Ishikawa (cell line): ENCODE data around the gene LY6G5B.

Source experiments
- CEBPB ChIP-seq: IDR thresholded peaks from 2 replicates; pipeline ENCODE4 v1.6.1; 2012
- CREB1 ChIP-seq: IDR thresholded peaks from 2 replicates; pipeline ENCODE4 v1.6.1; 2012; ENCODE audit warnings: low read depth
- EGR1 ChIP-seq: IDR thresholded peaks from 2 replicates; pipeline ENCODE4 v1.6.1; 2012
- EP300 ChIP-seq: IDR thresholded peaks from 2 replicates; pipeline ENCODE4 v1.6.1; 2012; ENCODE audit warnings: borderline replicate concordance
- FOXM1 ChIP-seq: IDR thresholded peaks from 2 replicates; pipeline ENCODE4 v1.6.1; 2012; ENCODE audit warnings: low read depth, borderline replicate concordance
- NFIC ChIP-seq: IDR thresholded peaks from 2 replicates; pipeline ENCODE4 v1.6.1; 2012
- RAD21 ChIP-seq: IDR thresholded peaks from 2 replicates; pipeline ENCODE4 v1.6.1; 2012; ENCODE audit warnings: low read depth
- TAF1 ChIP-seq: IDR thresholded peaks from 2 replicates; pipeline ENCODE4 v1.6.1; 2012; ENCODE audit warnings: low read depth, mild to moderate bottlenecking
- TCF12 ChIP-seq: IDR thresholded peaks from 2 replicates; pipeline ENCODE4 v1.6.1; 2012; ENCODE audit warnings: low read depth
- YY1 ChIP-seq: IDR thresholded peaks from 2 replicates; pipeline ENCODE4 v1.6.1; 2012; ENCODE audit warnings: low read depth
- ZBTB7A ChIP-seq: IDR thresholded peaks from 2 replicates; pipeline ENCODE4 v1.6.1; 2012; ENCODE audit warnings: low read depth
- TF ChIP-seq, protein P1 (sequence below): IDR thresholded peaks from 2 replicates; pipeline ENCODE4 v1.6.1; 2012; ENCODE audit warnings: low read depth, mild to moderate bottlenecking
- TF ChIP-seq, protein P2 (sequence below): IDR thresholded peaks from 2 replicates; pipeline ENCODE4 v1.6.1; 2012
- TF ChIP-seq, protein P3 (sequence below): IDR thresholded peaks from 2 replicates; pipeline ENCODE4 v1.6.1; 2012

Gene LY6G5B, protein sequence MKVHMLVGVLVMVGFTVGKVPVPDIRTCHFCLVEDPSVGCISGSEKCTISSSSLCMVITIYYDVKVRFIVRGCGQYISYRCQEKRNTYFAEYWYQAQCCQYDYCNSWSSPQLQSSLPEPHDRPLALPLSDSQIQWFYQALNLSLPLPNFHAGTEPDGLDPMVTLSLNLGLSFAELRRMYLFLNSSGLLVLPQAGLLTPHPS

DNA sequence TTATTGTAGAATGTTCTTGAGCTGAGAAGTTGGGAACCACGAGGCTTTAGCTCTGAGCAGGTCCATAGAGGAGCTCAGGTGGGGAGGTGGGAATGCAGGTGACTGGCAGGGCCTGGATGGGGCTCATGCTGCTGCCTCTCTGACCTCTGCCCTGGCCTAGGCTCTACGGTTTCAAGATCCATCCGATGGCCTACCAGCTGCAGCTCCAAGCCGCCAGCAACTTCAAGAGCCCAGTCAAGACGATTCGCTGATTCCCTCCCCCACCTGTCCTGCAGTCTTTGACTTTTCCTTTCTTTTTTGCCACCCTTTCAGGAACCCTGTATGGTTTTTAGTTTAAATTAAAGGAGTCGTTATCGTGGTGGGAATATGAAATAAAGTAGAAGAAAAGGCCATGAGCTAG lies at the start of gene LY6G5B:
LY6G5B (plus strand) TSS at position 301 of the 400 bp plus-strand sequence. CDS start 975 bp downstream, outside the sequence.
- no peak for TF ChIP-seq CREB1
- TF ChIP-seq, protein P1, sequence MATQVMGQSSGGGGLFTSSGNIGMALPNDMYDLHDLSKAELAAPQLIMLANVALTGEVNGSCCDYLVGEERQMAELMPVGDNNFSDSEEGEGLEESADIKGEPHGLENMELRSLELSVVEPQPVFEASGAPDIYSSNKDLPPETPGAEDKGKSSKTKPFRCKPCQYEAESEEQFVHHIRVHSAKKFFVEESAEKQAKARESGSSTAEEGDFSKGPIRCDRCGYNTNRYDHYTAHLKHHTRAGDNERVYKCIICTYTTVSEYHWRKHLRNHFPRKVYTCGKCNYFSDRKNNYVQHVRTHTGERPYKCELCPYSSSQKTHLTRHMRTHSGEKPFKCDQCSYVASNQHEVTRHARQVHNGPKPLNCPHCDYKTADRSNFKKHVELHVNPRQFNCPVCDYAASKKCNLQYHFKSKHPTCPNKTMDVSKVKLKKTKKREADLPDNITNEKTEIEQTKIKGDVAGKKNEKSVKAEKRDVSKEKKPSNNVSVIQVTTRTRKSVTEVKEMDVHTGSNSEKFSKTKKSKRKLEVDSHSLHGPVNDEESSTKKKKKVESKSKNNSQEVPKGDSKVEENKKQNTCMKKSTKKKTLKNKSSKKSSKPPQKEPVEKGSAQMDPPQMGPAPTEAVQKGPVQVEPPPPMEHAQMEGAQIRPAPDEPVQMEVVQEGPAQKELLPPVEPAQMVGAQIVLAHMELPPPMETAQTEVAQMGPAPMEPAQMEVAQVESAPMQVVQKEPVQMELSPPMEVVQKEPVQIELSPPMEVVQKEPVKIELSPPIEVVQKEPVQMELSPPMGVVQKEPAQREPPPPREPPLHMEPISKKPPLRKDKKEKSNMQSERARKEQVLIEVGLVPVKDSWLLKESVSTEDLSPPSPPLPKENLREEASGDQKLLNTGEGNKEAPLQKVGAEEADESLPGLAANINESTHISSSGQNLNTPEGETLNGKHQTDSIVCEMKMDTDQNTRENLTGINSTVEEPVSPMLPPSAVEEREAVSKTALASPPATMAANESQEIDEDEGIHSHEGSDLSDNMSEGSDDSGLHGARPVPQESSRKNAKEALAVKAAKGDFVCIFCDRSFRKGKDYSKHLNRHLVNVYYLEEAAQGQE, result no peak
- TF ChIP-seq RAD21, result no peak

DNA sequence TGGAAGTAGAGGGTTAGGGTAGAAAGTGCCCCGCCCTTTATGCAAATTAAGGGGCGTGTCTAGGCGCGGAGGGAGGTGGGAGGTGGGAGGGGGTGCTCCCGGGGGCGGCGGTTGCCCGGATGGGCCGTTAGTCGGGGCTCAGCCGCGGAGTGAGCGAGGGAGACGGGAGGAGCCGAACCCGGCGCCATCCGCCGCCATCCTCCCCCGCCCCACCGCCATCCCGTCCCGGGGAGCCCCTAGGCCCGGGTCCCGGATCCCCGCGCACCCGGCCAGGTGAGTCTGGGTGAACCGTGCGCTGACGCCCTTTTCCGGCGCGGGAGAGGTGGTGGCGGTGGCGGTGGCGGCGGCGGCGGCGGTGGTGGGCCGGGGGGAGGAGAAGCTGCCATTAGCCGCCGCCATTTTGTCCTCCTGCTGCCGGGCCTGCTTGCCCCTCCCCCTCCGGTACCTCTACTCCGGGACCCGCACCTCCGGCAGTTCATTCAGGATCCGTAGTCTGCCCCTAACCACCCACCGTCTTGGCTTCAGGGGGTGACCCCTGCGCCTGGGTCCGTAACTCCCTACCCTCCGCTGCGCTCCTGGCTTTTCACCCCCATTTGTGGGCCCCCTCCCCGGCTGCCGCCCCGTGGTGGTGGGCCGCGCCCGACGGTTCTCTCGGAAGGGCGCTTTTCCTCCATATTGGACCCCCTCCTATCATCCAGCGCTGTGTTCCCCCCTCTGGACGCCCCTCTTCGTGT lies 49.0 kb upstream of the LY6G5B start, which contains the start of gene PRRC2A:
PRRC2A (plus strand) TSS at position 130 of the 734 bp plus-strand sequence. CDS start 2,075 bp downstream, outside the sequence.
- 0 out of 2 replicates have a peak, but pooled peaks have one; percentile 12 for TF ChIP-seq FOXM1
- TF ChIP-seq, protein P2, sequence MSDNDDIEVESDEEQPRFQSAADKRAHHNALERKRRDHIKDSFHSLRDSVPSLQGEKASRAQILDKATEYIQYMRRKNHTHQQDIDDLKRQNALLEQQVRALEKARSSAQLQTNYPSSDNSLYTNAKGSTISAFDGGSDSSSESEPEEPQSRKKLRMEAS, result peak; percentile 53
- TF ChIP-seq YY1, result peak; percentile 95
- no peak for TF ChIP-seq NFIC
- 0 out of 2 replicates have a peak, but pooled peaks have one; percentile 49 for TF ChIP-seq ZBTB7A
- TF ChIP-seq, protein P1, result 0 out of 2 replicates have a peak, but pooled peaks have one; percentile 2
- no peak for TF ChIP-seq EP300
- TF ChIP-seq TCF12, result peak; percentile 26; the same call in 1 of the 2 replicates
- peak; percentile 94 for TF ChIP-seq TAF1

DNA sequence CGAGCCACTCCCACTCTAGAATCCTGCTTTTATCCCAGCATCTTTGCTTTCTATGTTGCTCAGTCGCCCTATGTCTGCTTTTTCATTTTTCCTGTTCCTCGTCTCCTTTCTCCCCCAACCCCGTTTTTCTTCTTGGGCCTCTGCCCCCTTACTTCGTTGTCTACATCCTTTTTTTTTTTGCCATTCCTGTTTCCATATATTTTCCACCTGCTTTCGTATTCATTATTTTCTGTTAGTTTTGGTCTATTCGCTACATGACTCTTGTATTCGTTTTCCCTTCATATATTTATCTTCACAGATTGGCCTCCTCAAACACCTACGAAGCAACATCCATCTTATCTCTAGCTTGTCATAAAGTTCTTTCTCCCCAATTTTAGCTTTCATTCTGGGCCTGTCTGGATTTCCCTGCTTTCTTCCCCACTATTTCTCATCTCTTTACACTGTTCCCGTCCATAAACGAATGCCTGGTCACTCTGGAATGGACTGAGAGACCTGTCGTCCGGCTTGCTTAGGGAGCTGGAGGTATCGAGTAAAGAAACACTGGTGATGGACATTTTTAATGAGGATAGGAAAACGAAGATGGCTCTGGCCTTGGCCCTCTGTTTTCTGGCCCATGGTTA lies 48.3 kb upstream of the LY6G5B start:
- TF ChIP-seq TCF12 (no peak), ZBTB7A (no peak), EP300 (no peak), YY1 (no peak), CEBPB (no peak), CREB1 (no peak), TAF1 (no peak), EGR1 (no peak)
- TF ChIP-seq, protein P2, result no peak

DNA sequence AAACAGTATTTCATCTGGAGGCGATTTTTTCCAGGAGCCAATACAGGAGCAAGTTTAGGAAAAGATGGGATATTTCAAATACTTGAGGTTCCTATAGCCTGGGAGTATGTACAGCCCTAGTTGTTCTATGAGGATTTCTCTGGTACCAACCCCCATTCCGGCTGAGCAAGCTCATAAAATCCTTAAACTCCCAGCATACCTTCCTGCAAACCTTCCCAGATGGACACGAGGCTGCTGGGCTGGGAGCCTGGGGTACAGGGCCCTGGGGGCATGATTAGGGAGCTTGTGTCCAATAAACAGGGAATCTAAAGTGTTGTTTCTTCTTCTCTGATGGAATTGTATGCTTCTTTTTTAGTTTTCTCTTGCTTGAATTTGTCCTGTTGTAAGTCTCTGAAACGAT lies 47.8 kb upstream of the LY6G5B start:
- no peak for TF ChIP-seq RAD21
- TF ChIP-seq, protein P2, result no peak
- no peak for TF ChIP-seq EP300
- TF ChIP-seq, protein P3, sequence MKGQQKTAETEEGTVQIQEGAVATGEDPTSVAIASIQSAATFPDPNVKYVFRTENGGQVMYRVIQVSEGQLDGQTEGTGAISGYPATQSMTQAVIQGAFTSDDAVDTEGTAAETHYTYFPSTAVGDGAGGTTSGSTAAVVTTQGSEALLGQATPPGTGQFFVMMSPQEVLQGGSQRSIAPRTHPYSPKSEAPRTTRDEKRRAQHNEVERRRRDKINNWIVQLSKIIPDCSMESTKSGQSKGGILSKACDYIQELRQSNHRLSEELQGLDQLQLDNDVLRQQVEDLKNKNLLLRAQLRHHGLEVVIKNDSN, result no peak
- no peak for TF ChIP-seq CREB1
- TF ChIP-seq NFIC, result no peak
- no peak for TF ChIP-seq EGR1

DNA sequence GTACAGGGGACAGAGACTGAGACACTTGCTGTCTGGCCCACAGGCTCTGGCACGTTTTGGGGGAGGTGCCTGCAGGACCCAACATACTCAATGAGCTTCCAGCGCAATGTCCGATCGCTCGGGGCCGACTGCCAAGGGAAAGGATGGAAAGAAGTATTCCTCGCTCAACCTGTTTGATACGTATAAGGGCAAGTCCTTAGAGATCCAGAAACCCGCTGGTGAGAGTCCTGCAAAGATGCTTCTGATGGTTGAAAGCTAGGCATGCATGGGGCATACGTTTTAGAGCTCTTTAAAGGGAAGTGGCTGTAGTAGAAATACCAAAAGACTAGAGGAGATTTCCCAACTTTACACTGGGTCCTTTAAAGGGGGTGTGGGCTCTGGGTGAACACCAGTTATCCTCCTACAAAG lies 47.1 kb upstream of the LY6G5B start:
- TF ChIP-seq CREB1 (no peak), TAF1 (no peak), EGR1 (no peak), RAD21 (no peak), TCF12 (no peak)
- TF ChIP-seq, protein P3, result no peak
- TF ChIP-seq, protein P1, result no peak
